Sigmoid colon (tissue), 4 donors: ENCODE results near the gene NOMO2.
"Not testable (repeated sequence)": the region's sequence is repeated elsewhere in the genome, so short reads cannot be mapped to it uniquely, and the experiment has no call there.

Source experiments
- EP300 ChIP-seq, 4 donors: sonication (generic); formaldehyde crosslinking; IDR thresholded peaks; one replicate each; pipeline ENCODE4 v1.6.1; 2017; ENCODE audit warnings: antibody characterized with exemption in 4 of 4
- POLR2A ChIP-seq, 2 donors: fragments of 450-650 bp; IDR thresholded peaks; one replicate each; pipeline ENCODE4 v1.6.1; 2016; ENCODE audit warnings: antibody characterized with exemption in 2 of 2, mild to moderate bottlenecking in 2 of 2, moderate library complexity in 2 of 2
- TF ChIP-seq, protein P1 (sequence below), 4 experiments: fragments of 450-650 bp in 3 of 4; fragments of 200-600 bp in 1 of 4; IDR thresholded peaks; one replicate each; pipeline ENCODE4 v1.5.1; 2016 to 2019; ENCODE audit warnings: antibody characterized with exemption in 4 of 4, mild to moderate bottlenecking in 3 of 4, moderate library complexity in 2 of 4

- TF ChIP-seq, protein P1, sequence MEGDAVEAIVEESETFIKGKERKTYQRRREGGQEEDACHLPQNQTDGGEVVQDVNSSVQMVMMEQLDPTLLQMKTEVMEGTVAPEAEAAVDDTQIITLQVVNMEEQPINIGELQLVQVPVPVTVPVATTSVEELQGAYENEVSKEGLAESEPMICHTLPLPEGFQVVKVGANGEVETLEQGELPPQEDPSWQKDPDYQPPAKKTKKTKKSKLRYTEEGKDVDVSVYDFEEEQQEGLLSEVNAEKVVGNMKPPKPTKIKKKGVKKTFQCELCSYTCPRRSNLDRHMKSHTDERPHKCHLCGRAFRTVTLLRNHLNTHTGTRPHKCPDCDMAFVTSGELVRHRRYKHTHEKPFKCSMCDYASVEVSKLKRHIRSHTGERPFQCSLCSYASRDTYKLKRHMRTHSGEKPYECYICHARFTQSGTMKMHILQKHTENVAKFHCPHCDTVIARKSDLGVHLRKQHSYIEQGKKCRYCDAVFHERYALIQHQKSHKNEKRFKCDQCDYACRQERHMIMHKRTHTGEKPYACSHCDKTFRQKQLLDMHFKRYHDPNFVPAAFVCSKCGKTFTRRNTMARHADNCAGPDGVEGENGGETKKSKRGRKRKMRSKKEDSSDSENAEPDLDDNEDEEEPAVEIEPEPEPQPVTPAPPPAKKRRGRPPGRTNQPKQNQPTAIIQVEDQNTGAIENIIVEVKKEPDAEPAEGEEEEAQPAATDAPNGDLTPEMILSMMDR (IDR thresholded peaks at IDR 0.05), result not testable (repeated sequence)
- TF ChIP-seq POLR2A, EP300 (IDR thresholded peaks at IDR 0.05): not testable (repeated sequence)
Measured at GRCh38 chr16:18603572-18604246, 41.8 kb upstream of the NOMO2 start.
